ENCODE data around the gene INSRR.

GRCh38 chr1:156908541-156908940, 49.6 kb upstream of the INSRR start:
- TF ChIP-seq POLR2A (IDR thresholded peaks at IDR 0.05; ENCODE audit: low read depth, low read length), result no peak
- TF ChIP-seq POLR2AphosphoS5 (IDR thresholded peaks at IDR 0.05; ENCODE audit: low read depth, low read length), result no peak
